SK-N-SH (cell line): Measurements from ENCODE around the gene ATP2B2. TPM values are rescaled to one million over a fixed set of nuclear protein-coding genes. Genes with fewer than 3 reads are reported as not detected.

Source experiments
- CTCF ChIA-PET: fragments of 300-600, 350-600 bp; formaldehyde crosslinking; extraction: SDS; loops from one replicate; lab custom pipeline; 2021; lab: Yijun Ruan, JAX
- POLR2A ChIA-PET: fragments of 350-600 bp; sonication (Branson Sonifier 250); formaldehyde crosslinking; extraction: SDS; loops from one replicate; lab custom pipeline; 2020; ENCODE audit warnings: antibody characterized with exemption, inconsistent platforms; lab: Yijun Ruan, JAX
- DNase-seq: peaks from one replicate; pipeline ENCODE4 v3.0.0; 2012
- H2AFZ ChIP-seq: fragments of 200-600 bp; sonication (generic); 2 replicates; pipeline ENCODE4 v1.8.1; 2016; ENCODE audit warnings: antibody characterized with exemption, mild to moderate bottlenecking, low read depth
- H3F3A ChIP-seq: fragments of 200-600 bp; sonication (generic); replicated peaks from 2 replicates; pipeline ENCODE3; 2016; ENCODE audit warnings: antibody characterized with exemption, mild to moderate bottlenecking; ENCODE audit not compliant: insufficient read depth
- H3K27ac ChIP-seq, 2 experiments: fragments of 200-500 bp in 1 of 2; fragments of 200-600 bp in 1 of 2; sonication (Bioruptor generic) in 1 of 2; sonication (generic), shearing (Covaris generic) in 1 of 2; 2 replicates each; pipeline versions ENCODE4 v1.5.1 to v1.6.1; 2014 to 2016; ENCODE audit warnings: low read depth in 2 of 2, inconsistent platforms in 1 of 2, low read length in 1 of 2, mild to moderate bottlenecking in 1 of 2, mixed read lengths in 1 of 2
- H3K27me3 ChIP-seq: fragments of 200-600 bp; sonication (generic), shearing (Covaris generic); 2 replicates; pipeline ENCODE4 v1.6.1; 2016; ENCODE audit warnings: mixed run types; ENCODE audit not compliant: insufficient read depth
- H3K36me3 ChIP-seq, 2 experiments: fragments of 200-500 bp in 1 of 2; fragments of 200-600 bp in 1 of 2; sonication (Bioruptor generic) in 1 of 2; sonication (generic) in 1 of 2; replicated peaks in 1 of 2; 2 replicates each; pipeline versions ENCODE3 to v1.5.1; 2014 to 2016; ENCODE audit warnings: low read length in 1 of 2, mild to moderate bottlenecking in 1 of 2; ENCODE audit not compliant: insufficient read depth in 2 of 2, control insufficient read depth in 1 of 2
- H3K4me1 ChIP-seq, 2 experiments: fragments of 200-500 bp in 1 of 2; fragments of 200-600 bp in 1 of 2; sonication (Bioruptor generic) in 1 of 2; sonication (generic), shearing (Covaris generic) in 1 of 2; 2 replicates each; pipeline versions ENCODE4 v1.5.1 to v1.6.1; 2014 to 2016; ENCODE audit warnings: low read depth in 1 of 2, low read length in 1 of 2, mixed run types in 1 of 2; ENCODE audit not compliant: insufficient read depth in 2 of 2, control insufficient read depth in 1 of 2
- H3K4me2 ChIP-seq: fragments of 200-600 bp; sonication (generic), shearing (Covaris generic); 2 replicates; pipeline ENCODE4 v1.6.1; 2017; ENCODE audit warnings: mixed run types
- H3K4me3 ChIP-seq, 2 experiments: fragments of 200-500 bp in 1 of 2; fragments of 200-600 bp in 1 of 2; sonication (Bioruptor generic) in 1 of 2; sonication (generic), shearing (Covaris generic) in 1 of 2; 2 replicates each; pipeline versions ENCODE4 v1.5.1 to v1.8.1; 2014 to 2016; ENCODE audit warnings: low read depth in 2 of 2, inconsistent platforms in 1 of 2, low read length in 1 of 2, mild to moderate bottlenecking in 1 of 2, mixed read lengths in 1 of 2, moderate library complexity in 1 of 2
- H3K79me2 ChIP-seq: fragments of 200-600 bp; sonication (generic); 2 replicates; pipeline ENCODE4 v1.8.1; 2017; ENCODE audit warnings: mild to moderate bottlenecking; ENCODE audit not compliant: insufficient read depth
- H3K9ac ChIP-seq: fragments of 200-600 bp; sonication (generic); 2 replicates; pipeline ENCODE4 v1.6.1; 2017; ENCODE audit warnings: mixed run types
- H3K9me2 ChIP-seq: fragments of 200-600 bp; sonication (generic); 2 replicates; pipeline ENCODE4 v1.6.1; 2017; ENCODE audit warnings: mixed run types
- H3K9me3 ChIP-seq: fragments of 200-600 bp; sonication (generic); 2 replicates; pipeline ENCODE4 v1.6.1; 2017; ENCODE audit warnings: mixed run types, mild to moderate bottlenecking, moderate library complexity
- H4K20me1 ChIP-seq: fragments of 200-600 bp; sonication (generic); 2 replicates; pipeline ENCODE4 v1.6.1; 2017; ENCODE audit warnings: mild to moderate bottlenecking, mixed run types; ENCODE audit not compliant: insufficient read depth
- CHD2 ChIP-seq: fragments of 150-350 bp; IDR thresholded peaks from 2 replicates; pipeline ENCODE4 v1.6.1; 2018; ENCODE audit warnings: low read length; ENCODE audit not compliant: partially characterized antibody
- EZH2phosphoT487 ChIP-seq: fragments of 200-600 bp; sonication (generic); IDR thresholded peaks from 2 replicates; pipeline ENCODE4 v1.6.1; 2017; ENCODE audit warnings: low read depth, mixed run types, mild to moderate bottlenecking, antibody characterized with exemption, moderate library complexity, borderline replicate concordance
- FOSL2 ChIP-seq: IDR thresholded peaks from 2 replicates; pipeline ENCODE4 v1.4.0; 2012; ENCODE audit warnings: low read depth, mild to moderate bottlenecking, moderate library complexity, borderline replicate concordance
- FOXJ3 ChIP-seq: sonication (generic); formaldehyde crosslinking; IDR thresholded peaks from 2 replicates; pipeline ENCODE4 v1.5.1; 2020; ENCODE audit warnings: mild to moderate bottlenecking, missing genetic modification reagents
- FOXM1 ChIP-seq: IDR thresholded peaks from 2 replicates; pipeline ENCODE4 v1.4.0; 2012; ENCODE audit warnings: low read depth, mild to moderate bottlenecking
- GABPA ChIP-seq: IDR thresholded peaks from 2 replicates; pipeline ENCODE4 v1.4.0; 2012; ENCODE audit warnings: low read depth, mild to moderate bottlenecking
- GATA2 ChIP-seq: sonication (generic); formaldehyde crosslinking; IDR thresholded peaks from 2 replicates; pipeline ENCODE4 v1.5.0; 2020; ENCODE audit warnings: mild to moderate bottlenecking, missing genetic modification reagents
- MEF2A ChIP-seq: IDR thresholded peaks from 2 replicates; pipeline ENCODE4 v1.4.0; 2012; ENCODE audit warnings: low read depth, borderline replicate concordance
- MXI1 ChIP-seq: IDR thresholded peaks from 2 replicates; pipeline ENCODE4 v1.6.1; 2012; ENCODE audit warnings: mild to moderate bottlenecking, low read depth, low read length, improper control_type of control experiment
- RCOR1 ChIP-seq: fragments of 150-350 bp; IDR thresholded peaks from 2 replicates; pipeline ENCODE4 v1.6.1; 2017; ENCODE audit warnings: antibody characterized with exemption, low read length
- SIN3A ChIP-seq: IDR thresholded peaks from 2 replicates; pipeline ENCODE4 v1.6.1; 2012; ENCODE audit warnings: low read depth, mild to moderate bottlenecking, low read length, moderate library complexity, borderline replicate concordance
- TAF1 ChIP-seq: IDR thresholded peaks from 2 replicates; pipeline ENCODE4 v1.6.1; 2012; ENCODE audit warnings: low read depth, mild to moderate bottlenecking, low read length, moderate library complexity, borderline replicate concordance
- TCF12 ChIP-seq: IDR thresholded peaks from 2 replicates; pipeline ENCODE4 v1.4.0; 2012
- USF1 ChIP-seq: IDR thresholded peaks from 2 replicates; pipeline ENCODE4 v1.4.0; 2012; ENCODE audit warnings: low read depth, borderline replicate concordance
- YY1 ChIP-seq: IDR thresholded peaks from 2 replicates; pipeline ENCODE4 v1.4.0; 2012; ENCODE audit warnings: low read depth, mild to moderate bottlenecking
- WGBS: methylation state at CpG from one replicate; pipeline ENCODE4 v1.1.6; 2017; ENCODE audit warnings: low lambda C conversion rate; 5-methylcytosine and 5-hydroxymethylcytosine counted together
- polyA plus RNA-seq, 3 experiments: library from polyadenylated mRNA; depleted of rRNA; stranded (reverse); fragments of >200 nt; gene quantifications; 2 replicates each; pipeline ENCODE4 v1.2.3, GENCODE V29; 2012
- TF ChIP-seq, protein P1 (sequence below): fragments of 150-350 bp; IDR thresholded peaks from 2 replicates; pipeline ENCODE4 v1.6.1; 2017; ENCODE audit warnings: antibody characterized with exemption, low read length, low read depth, borderline replicate concordance
- TF ChIP-seq, protein P2 (sequence below): IDR thresholded peaks from 2 replicates; pipeline ENCODE4 v1.4.0; 2012; ENCODE audit warnings: low read depth
- TF ChIP-seq, protein P3 (sequence below): IDR thresholded peaks from 2 replicates; pipeline ENCODE4 v1.4.0; 2012; ENCODE audit warnings: low read depth, borderline replicate concordance

ATP2B2 gene
- polyA plus RNA-seq, 1 of the 3 experiments (the other 2 are of a cell fraction), result 0.15 TPM

DNA sequence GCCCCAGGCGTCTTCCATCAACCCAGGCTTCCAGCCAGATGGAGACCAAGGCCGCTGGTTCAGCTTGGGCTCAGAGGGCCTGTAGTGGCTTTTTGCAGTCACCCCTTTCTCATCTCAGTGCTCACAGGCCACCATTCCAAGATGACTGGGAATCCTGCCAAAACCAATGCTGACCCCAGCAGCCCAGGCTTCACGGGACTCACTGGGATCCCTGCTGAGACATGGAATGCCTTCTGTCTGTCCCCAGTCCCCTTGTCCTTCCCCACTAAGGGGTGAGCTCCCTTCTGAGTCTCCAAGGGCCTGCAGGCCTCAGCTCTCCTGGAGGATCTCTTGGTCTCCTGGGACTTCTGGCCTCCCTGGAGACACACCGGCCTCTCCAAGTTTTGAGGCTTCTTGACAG, 107.0 kb downstream of the ATP2B2 start:
- no peaks in the 10 kb centered on the region for H3K79me2 ChIP-seq
- no peaks in the 10 kb centered on the region for H3K36me3 ChIP-seq
- H3F3A ChIP-seq, result no peaks in the 10 kb centered on the region
- H3K4me2 ChIP-seq, result no peak overlapping the region
- no peak overlapping the region for H3K27ac ChIP-seq
- no peaks in the 10 kb centered on the region for H3K9me2 ChIP-seq
- WGBS, result 43% methylated on average over 4 of the region's 4 CpGs
- H2AFZ ChIP-seq, result no peak overlapping the region
- H3K9ac ChIP-seq, result no peak overlapping the region
- CTCF ChIA-PET, result interaction anchor here (0.6 to 1.8 kb wide), 3 partner anchors 19 to 112 kb away, joined by 3 to 7 read pairs (median 3); no protein-coding TSS in a partner anchor
- H4K20me1 ChIP-seq, result no peaks in the 10 kb centered on the region
- no peak overlapping the region for H3K4me3 ChIP-seq
- H3K4me1 ChIP-seq, result peaks cover 0 to 3% of the 10 kb centered on the region in 2 experiments; a peak in 1 of 4 replicates
- peaks cover 3% of the 10 kb centered on the region for H3K27me3 ChIP-seq
- POLR2A ChIA-PET, result no interaction called here
- H3K9me3 ChIP-seq, result no peaks in the 10 kb centered on the region
- TF ChIP-seq TAF1 (no peak), MXI1 (no peak), EZH2phosphoT487 (no peak), SIN3A (no peak)
- TF ChIP-seq, all 33 proteins: peak for 0
- DNase-seq, result peak; percentile 40

- H3F3A ChIP-seq, result no peaks in the 10 kb centered on the region
- no peak overlapping the region for H3K4me2 ChIP-seq
- H4K20me1 ChIP-seq, result no peaks in the 10 kb centered on the region
- H3K27ac ChIP-seq, result no peak overlapping the region
- no peaks in the 10 kb centered on the region; the same call in 1 of the 2 replicates for H3K27me3 ChIP-seq
- ChIA-PET CTCF (interaction anchor here (0.6 to 1.8 kb wide), 2 partner anchors 19 to 112 kb away, joined by 3 to 7 read pairs; no protein-coding TSS in a partner anchor), POLR2A (no interaction called here)
- H3K9me2 ChIP-seq, result no peaks in the 10 kb centered on the region
- no peak for DNase-seq
- no peak overlapping the region for H3K9ac ChIP-seq
- no peaks in the 10 kb centered on the region for H3K36me3 ChIP-seq
- H2AFZ ChIP-seq, result no peak overlapping the region
- 33% methylated on average over 4 of the region's 4 CpGs for WGBS
- H3K4me1 ChIP-seq, result peaks cover 0 to 3% of the 10 kb centered on the region in 2 experiments; a peak in 1 of 4 replicates
- H3K9me3 ChIP-seq, result no peaks in the 10 kb centered on the region
- H3K4me3 ChIP-seq, result no peak overlapping the region
- H3K79me2 ChIP-seq, result no peaks in the 10 kb centered on the region
- TF ChIP-seq, protein P1, sequence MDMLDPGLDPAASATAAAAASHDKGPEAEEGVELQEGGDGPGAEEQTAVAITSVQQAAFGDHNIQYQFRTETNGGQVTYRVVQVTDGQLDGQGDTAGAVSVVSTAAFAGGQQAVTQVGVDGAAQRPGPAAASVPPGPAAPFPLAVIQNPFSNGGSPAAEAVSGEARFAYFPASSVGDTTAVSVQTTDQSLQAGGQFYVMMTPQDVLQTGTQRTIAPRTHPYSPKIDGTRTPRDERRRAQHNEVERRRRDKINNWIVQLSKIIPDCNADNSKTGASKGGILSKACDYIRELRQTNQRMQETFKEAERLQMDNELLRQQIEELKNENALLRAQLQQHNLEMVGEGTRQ, result no peak
- TF ChIP-seq CHD2 (no peak), FOXM1 (no peak), MEF2A (no peak), FOXJ3 (no peak), GABPA (no peak), RCOR1 (no peak), USF1 (no peak), GATA2 (CRISPR knock-in tag) (no peak), TCF12 (no peak), FOSL2 (no peak), YY1 (no peak)
- TF ChIP-seq, protein P2, sequence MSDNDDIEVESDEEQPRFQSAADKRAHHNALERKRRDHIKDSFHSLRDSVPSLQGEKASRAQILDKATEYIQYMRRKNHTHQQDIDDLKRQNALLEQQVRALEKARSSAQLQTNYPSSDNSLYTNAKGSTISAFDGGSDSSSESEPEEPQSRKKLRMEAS, result no peak
- TF ChIP-seq, protein P3, sequence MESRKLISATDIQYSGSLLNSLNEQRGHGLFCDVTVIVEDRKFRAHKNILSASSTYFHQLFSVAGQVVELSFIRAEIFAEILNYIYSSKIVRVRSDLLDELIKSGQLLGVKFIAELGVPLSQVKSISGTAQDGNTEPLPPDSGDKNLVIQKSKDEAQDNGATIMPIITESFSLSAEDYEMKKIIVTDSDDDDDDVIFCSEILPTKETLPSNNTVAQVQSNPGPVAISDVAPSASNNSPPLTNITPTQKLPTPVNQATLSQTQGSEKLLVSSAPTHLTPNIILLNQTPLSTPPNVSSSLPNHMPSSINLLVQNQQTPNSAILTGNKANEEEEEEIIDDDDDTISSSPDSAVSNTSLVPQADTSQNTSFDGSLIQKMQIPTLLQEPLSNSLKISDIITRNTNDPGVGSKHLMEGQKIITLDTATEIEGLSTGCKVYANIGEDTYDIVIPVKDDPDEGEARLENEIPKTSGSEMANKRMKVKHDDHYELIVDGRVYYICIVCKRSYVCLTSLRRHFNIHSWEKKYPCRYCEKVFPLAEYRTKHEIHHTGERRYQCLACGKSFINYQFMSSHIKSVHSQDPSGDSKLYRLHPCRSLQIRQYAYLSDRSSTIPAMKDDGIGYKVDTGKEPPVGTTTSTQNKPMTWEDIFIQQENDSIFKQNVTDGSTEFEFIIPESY, result no peak
These were observed 107.5 kb downstream of the ATP2B2 start for GRCh38 chr3:10397879-10398278.
